GM10266 (cell line): ENCODE measurements around the gene HJV.

Source experiments
- DNase-seq: peaks from one replicate; pipeline ENCODE4 v3.0.0; 2012; ENCODE audit errors: extremely low spot score
- CTCF ChIP-seq: IDR thresholded peaks from 2 replicates; pipeline ENCODE4 v1.5.1; 2012; ENCODE audit warnings: mild to moderate bottlenecking, low read depth; ENCODE audit not compliant: control insufficient read depth, insufficient read depth; ENCODE audit errors: missing control alignments

The HJV gene

GRCh38 chr1:145974721-145975120 lies 46.8 kb downstream of the HJV start:
- no peak for DNase-seq
- no peak for TF ChIP-seq CTCF

- DNase-seq = no peak
- TF ChIP-seq CTCF = no peak
Measured at GRCh38 chr1:145972580-145972979, 49.0 kb downstream of the HJV start.
